NB4 (cell line): ENCODE results near the gene ZNF784.
A peak's percentile ranks its signal among the peaks of the same experiment; 100 is the strongest.

ENCODE experiments used
- DNase-seq: peaks from one replicate; pipeline ENCODE4 v3.0.0; 2010; ENCODE audit warnings: low read depth
- H3K4me3 ChIP-seq: one replicate; pipeline ENCODE4 v1.5.1; 2011; ENCODE audit warnings: mild to moderate bottlenecking, low read depth, low read length, moderate library complexity
- CTCF ChIP-seq: IDR thresholded peaks from one replicate; pipeline ENCODE4 v1.5.1; 2012; ENCODE audit warnings: low read depth, low read length
- MYC ChIP-seq: IDR thresholded peaks from 2 replicates; pipeline ENCODE4 v1.6.1; 2011; ENCODE audit warnings: low read depth, low read length
- POLR2A ChIP-seq: IDR thresholded peaks from 2 replicates; pipeline ENCODE4 v1.6.1; 2011; ENCODE audit warnings: mild to moderate bottlenecking; ENCODE audit not compliant: insufficient read length; ENCODE audit errors: extremely low read depth
- TF ChIP-seq, protein P1 (sequence below): IDR thresholded peaks from 2 replicates; pipeline ENCODE4 v1.6.1; 2011; ENCODE audit warnings: low read depth, low read length

ZNF784 gene

DNA sequence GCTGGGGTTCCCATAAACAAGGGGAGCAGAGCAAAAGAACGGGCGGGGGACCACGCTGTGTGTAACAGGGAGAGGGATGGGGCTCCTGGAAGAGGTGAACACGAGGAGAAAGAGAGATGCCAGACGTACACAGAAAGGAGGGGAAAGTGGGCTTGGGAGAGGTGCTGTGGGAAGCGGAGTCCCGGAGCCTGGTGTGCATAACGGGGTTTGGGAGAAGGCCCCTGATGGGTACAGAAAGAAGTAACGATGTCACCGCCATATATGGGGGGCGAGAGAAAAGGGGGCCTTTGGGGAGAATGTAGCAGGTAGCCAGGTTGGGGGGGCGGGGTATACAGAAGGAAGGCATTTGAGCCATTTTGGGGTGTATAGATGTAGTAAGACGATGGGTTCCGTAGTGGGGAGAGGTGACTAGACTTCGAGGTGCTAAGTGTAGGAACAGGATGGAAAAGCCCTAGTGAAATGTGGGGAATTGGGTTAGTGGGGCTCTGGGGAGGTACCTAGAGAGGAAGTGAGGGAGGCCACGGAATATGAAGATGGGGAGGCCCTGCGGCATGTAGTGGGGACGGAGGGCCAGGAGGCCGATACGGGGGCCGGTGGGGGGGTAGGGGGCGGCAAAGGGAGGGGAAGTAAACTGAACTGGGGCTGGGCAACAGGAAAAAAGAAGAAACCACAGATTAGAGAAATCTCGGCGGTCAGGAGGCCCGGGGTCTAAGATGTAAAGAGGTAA lies 17.2 kb upstream of the ZNF784 start:
- peak; percentile 50 for DNase-seq
- TF ChIP-seq POLR2A (no peak), MYC (no peak), CTCF (no peak)
- TF ChIP-seq, protein P1, sequence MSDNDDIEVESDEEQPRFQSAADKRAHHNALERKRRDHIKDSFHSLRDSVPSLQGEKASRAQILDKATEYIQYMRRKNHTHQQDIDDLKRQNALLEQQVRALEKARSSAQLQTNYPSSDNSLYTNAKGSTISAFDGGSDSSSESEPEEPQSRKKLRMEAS: no peak
- H3K4me3 ChIP-seq: peak overlapping the region; percentile 69

DNA sequence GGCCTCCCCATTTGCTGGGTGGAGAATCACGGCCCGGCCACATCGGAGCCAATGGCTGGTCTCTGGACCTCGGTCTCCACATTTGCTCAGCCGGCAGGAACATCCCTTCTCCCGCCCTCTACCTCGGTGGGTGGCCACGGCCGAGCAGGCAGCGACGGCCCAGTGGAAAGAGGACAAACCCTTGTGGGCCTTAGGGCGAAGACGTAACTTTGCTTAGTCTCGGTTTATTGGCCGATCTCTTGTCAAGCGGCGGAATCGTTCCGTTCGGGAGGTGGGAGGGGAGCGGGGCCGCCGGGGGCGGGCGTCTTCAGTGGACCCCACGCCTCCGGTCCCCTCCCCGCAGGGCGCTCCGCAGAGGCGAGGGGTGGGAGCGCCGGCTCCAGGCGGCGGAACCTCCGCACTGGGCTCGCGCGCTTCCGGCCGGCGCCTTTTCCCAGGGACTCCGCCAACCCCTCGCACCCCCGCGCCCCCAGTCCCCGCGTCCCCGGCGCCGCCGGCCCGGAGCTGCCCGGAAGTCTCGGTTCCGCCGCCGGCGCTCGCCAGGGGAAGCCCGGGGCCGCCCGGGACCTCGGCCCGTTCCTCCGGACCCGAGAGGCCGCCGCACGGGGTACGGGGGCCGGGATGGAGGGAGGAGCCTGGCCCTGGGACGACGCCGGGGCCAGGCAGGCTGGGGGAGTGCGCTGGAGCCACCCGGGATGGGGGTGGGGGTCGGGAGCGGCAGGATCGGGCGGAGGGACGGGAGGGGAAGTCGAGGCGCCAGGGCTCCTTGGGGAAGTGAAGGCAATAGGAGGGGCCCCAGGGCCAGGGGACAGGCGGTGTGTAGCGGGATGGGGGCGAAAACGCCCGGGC lies 16.4 kb upstream of the ZNF784 start, which contains the start of gene ZNF580:
TSS of gene ZNF580 (plus strand) at position 426 of the 849 bp plus-strand sequence. CDS start 1,507 bp downstream, outside the sequence.
- peak within 1 kb of the TSS; percentile 69 for H3K4me3 ChIP-seq
- TF ChIP-seq, protein P1: no peak
- TF ChIP-seq POLR2A: no peak
- peak; percentile 72 for DNase-seq

DNA sequence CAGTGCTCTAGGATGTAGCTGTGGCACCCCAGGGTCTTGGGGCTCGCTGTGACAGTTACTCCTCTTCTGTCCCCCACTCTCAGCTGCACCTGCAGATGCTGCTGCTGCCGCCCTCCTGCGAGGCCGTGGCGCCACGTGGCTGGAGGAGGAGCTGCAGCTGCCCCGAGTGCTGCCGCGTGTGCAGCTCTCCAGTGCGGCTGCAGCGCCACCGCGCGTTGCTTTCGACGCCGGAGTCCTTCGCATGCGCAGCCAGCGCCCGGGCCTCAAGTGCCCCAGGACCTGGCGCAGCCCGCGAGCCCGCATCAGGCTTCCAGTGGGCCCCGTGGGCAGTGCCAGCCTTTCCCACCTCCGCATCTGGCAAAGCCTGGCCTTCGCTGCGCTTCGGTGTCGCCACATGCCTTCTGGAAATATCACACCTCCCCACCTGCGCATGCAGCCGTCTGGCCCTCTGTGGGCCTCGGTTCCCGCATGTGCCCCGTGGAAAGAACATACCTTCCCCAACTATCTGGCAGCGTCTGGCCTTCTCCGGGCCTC lies 15.7 kb upstream of the ZNF784 start:
- DNase-seq: no peak
- peak overlapping the region; percentile 42 for H3K4me3 ChIP-seq
- TF ChIP-seq, protein P1: no peak
- TF ChIP-seq MYC: no peak
- TF ChIP-seq POLR2A: no peak
- no peak for TF ChIP-seq CTCF

GRCh38 chr19:55638864-55639359 lies 14.5 kb upstream of the ZNF784 start:
- no peak overlapping the region for H3K4me3 ChIP-seq
- DNase-seq: peak; percentile 70
- peak; percentile 57 for TF ChIP-seq CTCF
- TF ChIP-seq, protein P1: no peak

DNA sequence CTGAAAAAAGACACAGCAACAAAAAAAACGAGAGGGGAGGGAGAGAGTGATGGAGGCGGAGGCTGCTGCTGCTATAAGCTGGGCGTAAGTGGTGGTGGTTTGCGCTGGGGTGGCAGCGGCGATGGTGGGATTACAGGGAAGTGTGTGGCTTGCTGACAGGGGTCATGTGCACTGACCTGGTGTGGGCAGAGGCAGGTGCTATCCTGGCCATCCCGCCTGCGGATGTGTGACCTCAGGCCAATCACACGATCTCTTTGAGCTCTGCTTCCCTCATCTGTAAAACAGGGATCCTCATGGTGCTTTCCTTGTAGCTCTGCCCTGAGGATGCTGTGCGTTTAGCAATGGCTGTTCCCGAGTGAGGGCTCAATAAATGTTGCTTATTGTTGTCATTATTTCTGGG lies 13.2 kb upstream of the ZNF784 start:
- DNase-seq: no peak
- TF ChIP-seq MYC (no peak), CTCF (no peak)
- TF ChIP-seq, protein P1: no peak
- H3K4me3 ChIP-seq: no peak overlapping the region
